Cardiac muscle cell (in vitro differentiated cells and primary cell): ENCODE data around the gene CABS1. TPM values are rescaled to one million over a fixed set of nuclear protein-coding genes. Genes with fewer than 3 reads are reported as not detected.

Source experiments
- DNase-seq, 2 donors: peaks; one replicate each; pipeline versions ENCODE4 v3.0.0 to v3.0.0-alpha.2; 2010 to 2017; ENCODE audit warnings: low read depth in 1 of 2, low spot score in 1 of 2
- H3K27ac ChIP-seq: fragments of 200-600 bp; sonication (generic); 2 replicates; pipeline ENCODE4 v1.5.1; 2016
- H3K27me3 ChIP-seq: fragments of 200-600 bp; sonication (generic); 2 replicates; pipeline ENCODE4 v1.6.0; 2016; ENCODE audit warnings: control low read depth
- H3K36me3 ChIP-seq: fragments of 200-600 bp; sonication (generic); 2 replicates; pipeline ENCODE4 v1.5.1; 2016; ENCODE audit warnings: control low read depth
- H3K4me1 ChIP-seq: fragments of 200-600 bp; sonication (generic); 2 replicates; pipeline ENCODE4 v1.8.1; 2017; ENCODE audit warnings: low read depth, mild to moderate bottlenecking, mixed run types
- H3K4me3 ChIP-seq: fragments of 200-600 bp; sonication (generic); 2 replicates; pipeline ENCODE4 v1.5.1; 2016; ENCODE audit warnings: mild to moderate bottlenecking
- H3K9me3 ChIP-seq: fragments of 200-600 bp; sonication (generic); 2 replicates; pipeline ENCODE4 v1.5.1; 2017; ENCODE audit warnings: low read depth, mild to moderate bottlenecking, control low read depth
- polyA plus RNA-seq: library from polyadenylated mRNA; unstranded; fragments of >200 nt; fragmentation: Nextera tagmentation; extraction: Ambion mirVana; gene quantifications from 2 replicates; pipeline ENCODE4 v1.2.1, GENCODE V29; 2016
- total RNA-seq: library from RNA; depleted of rRNA; stranded (reverse); fragments of >200 nt; gene quantifications from 2 replicates; pipeline ENCODE4 v1.2.3, GENCODE V29; 2016
- TF ChIP-seq, protein P1 (sequence below): IDR thresholded peaks from 2 replicates; pipeline ENCODE4 v1.5.1; 2012; ENCODE audit warnings: low read depth, mild to moderate bottlenecking, low read length

The CABS1 gene
- total and polyA plus RNA-seq, 2 experiments from 2014 or later: 0.55 TPM; not detected in 1

DNA sequence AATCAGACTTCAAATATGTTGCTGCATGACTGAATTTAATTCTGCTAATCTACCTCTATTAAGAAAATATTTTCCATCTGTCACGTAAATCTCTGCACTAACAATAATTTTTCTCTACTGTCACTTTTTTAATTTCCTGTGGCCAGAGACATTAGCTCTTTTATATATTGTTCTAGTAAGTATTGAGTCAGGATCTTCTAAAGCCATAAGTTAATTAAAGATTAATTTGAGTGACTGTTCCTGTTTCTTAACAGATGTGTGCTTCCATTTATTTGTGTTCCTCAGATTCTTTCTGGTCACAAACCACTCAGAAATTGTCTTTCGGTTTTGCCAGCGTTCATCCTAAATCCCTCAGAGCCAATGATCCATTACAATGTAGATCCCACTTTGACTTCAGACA is 45.8 kb downstream of the CABS1 start:
- Histone ChIP-seq H3K36me3 (no peaks in the 10 kb centered on the region), H3K4me3 (no peak overlapping the region), H3K27ac (no peak overlapping the region), H3K27me3 (no peaks in the 10 kb centered on the region), H3K9me3 (no peaks in the 10 kb centered on the region), H3K4me1 (no peaks in the 10 kb centered on the region)
- TF ChIP-seq, protein P1, sequence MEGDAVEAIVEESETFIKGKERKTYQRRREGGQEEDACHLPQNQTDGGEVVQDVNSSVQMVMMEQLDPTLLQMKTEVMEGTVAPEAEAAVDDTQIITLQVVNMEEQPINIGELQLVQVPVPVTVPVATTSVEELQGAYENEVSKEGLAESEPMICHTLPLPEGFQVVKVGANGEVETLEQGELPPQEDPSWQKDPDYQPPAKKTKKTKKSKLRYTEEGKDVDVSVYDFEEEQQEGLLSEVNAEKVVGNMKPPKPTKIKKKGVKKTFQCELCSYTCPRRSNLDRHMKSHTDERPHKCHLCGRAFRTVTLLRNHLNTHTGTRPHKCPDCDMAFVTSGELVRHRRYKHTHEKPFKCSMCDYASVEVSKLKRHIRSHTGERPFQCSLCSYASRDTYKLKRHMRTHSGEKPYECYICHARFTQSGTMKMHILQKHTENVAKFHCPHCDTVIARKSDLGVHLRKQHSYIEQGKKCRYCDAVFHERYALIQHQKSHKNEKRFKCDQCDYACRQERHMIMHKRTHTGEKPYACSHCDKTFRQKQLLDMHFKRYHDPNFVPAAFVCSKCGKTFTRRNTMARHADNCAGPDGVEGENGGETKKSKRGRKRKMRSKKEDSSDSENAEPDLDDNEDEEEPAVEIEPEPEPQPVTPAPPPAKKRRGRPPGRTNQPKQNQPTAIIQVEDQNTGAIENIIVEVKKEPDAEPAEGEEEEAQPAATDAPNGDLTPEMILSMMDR: no peak
- no peak for DNase-seq

DNA sequence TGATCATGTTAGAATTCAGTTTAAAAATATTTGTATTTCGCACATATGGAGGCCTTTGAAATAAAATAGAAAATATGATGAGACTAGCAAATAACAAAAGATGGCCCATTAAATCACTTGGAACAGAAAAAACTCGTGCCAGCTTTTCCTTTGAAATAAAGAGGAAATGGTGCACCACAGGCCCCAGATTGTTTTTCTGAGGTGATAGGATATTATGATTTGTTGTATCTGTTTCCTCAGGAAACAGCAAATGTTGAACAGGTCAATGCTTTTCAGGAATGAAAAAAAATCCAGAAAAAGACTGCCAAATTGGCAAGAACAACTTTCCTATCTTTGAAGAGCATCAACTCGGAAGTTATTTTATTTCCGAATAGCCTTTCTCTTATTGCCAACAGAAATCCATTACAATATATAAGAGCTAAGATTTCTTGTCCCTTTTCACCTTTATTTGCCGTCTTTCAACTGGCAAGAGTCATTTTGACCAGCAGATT is 48.0 kb downstream of the CABS1 start, which contains the start of gene SMR3B:
Gene SMR3B (plus strand): TSS at position 441 of the 491 bp plus-strand sequence. CDS start 1,380 bp downstream, outside the sequence.
- TF ChIP-seq, protein P1: no peak

More for the DNA sequence above, 48.0 kb downstream of the CABS1 start, which contains the start of gene SMR3B:
- H3K27me3 ChIP-seq: no peaks in the 10 kb centered on the region
- H3K4me1 ChIP-seq: no peaks in the 10 kb centered on the region
- no peak for DNase-seq
- H3K27ac ChIP-seq: no peak within 1 kb of the TSS
- H3K9me3 ChIP-seq: no peaks in the 10 kb centered on the region
- H3K36me3 ChIP-seq: no peaks in the 10 kb centered on the region
- no peak within 1 kb of the TSS for H3K4me3 ChIP-seq

Other genes with a start within 250 kb of the CABS1 start
- not detected in 2 replicates for gene PRR27, start 180.7 kb upstream of the CABS1 start, total RNA-seq
- not detected in 2 replicates for gene PRR27, start 180.7 kb upstream of the CABS1 start, polyA plus RNA-seq
- 21.1 and 24.6 TPM in 2 replicates for gene ODAM, start 139.3 kb upstream of the CABS1 start, total RNA-seq
- gene ODAM, start 139.3 kb upstream of the CABS1 start, polyA plus RNA-seq: 56.4 and 64.5 TPM in 2 replicates
- gene FDCSP, start 108.9 kb upstream of the CABS1 start, total RNA-seq: not detected in 2 replicates
- gene FDCSP, start 108.9 kb upstream of the CABS1 start, polyA plus RNA-seq: not detected in 2 replicates
- gene CSN3, start 92.4 kb upstream of the CABS1 start, total RNA-seq: not detected in 2 replicates
- gene CSN3, start 92.4 kb upstream of the CABS1 start, polyA plus RNA-seq: not detected in 2 replicates
- not detected in 2 replicates for gene SMR3A, start 25.8 kb downstream of the CABS1 start, total RNA-seq
- not detected in 2 replicates for gene SMR3A, start 25.8 kb downstream of the CABS1 start, polyA plus RNA-seq
- not detected in 2 replicates for gene SMR3B, start 48.1 kb downstream of the CABS1 start, total RNA-seq
- not detected in 2 replicates for gene SMR3B, start 48.1 kb downstream of the CABS1 start, polyA plus RNA-seq
- gene OPRPN, start 63.0 kb downstream of the CABS1 start, total RNA-seq: not detected in 2 replicates
- gene OPRPN, start 63.0 kb downstream of the CABS1 start, polyA plus RNA-seq: not detected in 2 replicates
- gene MUC7, start 137.2 kb downstream of the CABS1 start, total RNA-seq: not detected in 2 replicates
- not detected in 2 replicates for gene MUC7, start 137.2 kb downstream of the CABS1 start, polyA plus RNA-seq
- gene AMTN, start 183.6 kb downstream of the CABS1 start, total RNA-seq: not detected in 2 replicates
- gene AMTN, start 183.6 kb downstream of the CABS1 start, polyA plus RNA-seq: 0.53 TPM in 1 of 2 replicates, not detected in the other